Uterus (tissue), 4 donors: ENCODE results near the gene ARHGAP15. TPM values are rescaled to one million over a fixed set of nuclear protein-coding genes. Genes with fewer than 3 reads are reported as not detected.
"Not testable (repeated sequence)": the region's sequence is repeated elsewhere in the genome, so short reads cannot be mapped to it uniquely, and the experiment has no call there.

Experiments
- DNase-seq, 2 donors: peaks; one replicate each; pipeline ENCODE4 v3.0.0-alpha.2; 2019 to 2020
- H3K27ac ChIP-seq, 2 donors: fragments of 200-600 bp; sonication (generic); 1 replicate in 1 of 2; 2 replicates in 1 of 2; pipeline ENCODE4 v1.5.1; 2016 to 2018
- H3K27me3 ChIP-seq, 2 donors: fragments of 200-600 bp; sonication (generic); one replicate each; pipeline ENCODE4 v1.5.1; 2018 to 2019; ENCODE audit warnings: control low read depth in 1 of 2
- H3K36me3 ChIP-seq, 2 donors: fragments of 200-600 bp; sonication (generic); one replicate each; pipeline ENCODE4 v1.5.1; 2019; ENCODE audit warnings: control low read depth in 1 of 2
- H3K4me1 ChIP-seq, 2 donors: fragments of 200-600 bp; sonication (generic); one replicate each; pipeline ENCODE4 v1.5.1; 2018 to 2019; ENCODE audit warnings: control low read depth in 1 of 2
- H3K4me3 ChIP-seq, 2 donors: fragments of 200-600 bp; sonication (generic); 1 replicate in 1 of 2; 2 replicates in 1 of 2; pipeline ENCODE4 v1.5.1; 2018 to 2019; ENCODE audit warnings: mild to moderate bottlenecking in 1 of 2
- H3K9me3 ChIP-seq, 2 donors: fragments of 200-600 bp; sonication (generic); one replicate each; pipeline ENCODE4 v1.5.1; 2019; ENCODE audit warnings: control low read depth in 1 of 2
- CTCF ChIP-seq, 4 experiments: fragments of 200-600 bp in 2 of 4; fragments of 450-650 bp in 2 of 4; sonication (generic) in 2 of 4; IDR thresholded peaks; one replicate each; pipeline ENCODE4 v1.5.1; 2016 to 2019; ENCODE audit warnings: antibody characterized with exemption in 4 of 4, mild to moderate bottlenecking in 2 of 4, moderate library complexity in 1 of 4
- POLR2A ChIP-seq, 2 donors: fragments of 450-650 bp; IDR thresholded peaks; one replicate each; pipeline ENCODE4 v1.6.1; 2016; ENCODE audit warnings: antibody characterized with exemption in 2 of 2, mild to moderate bottlenecking in 1 of 2, moderate library complexity in 1 of 2
- intact Hi-C: fragments of 100-400 bp; cut with DNase I; formaldehyde crosslinking; loops from one replicate; pipeline ENCODE4 v1.15.1; 2023; ENCODE audit warnings: low total_unique reads
- total RNA-seq, 4 donors: library from RNA; depleted of rRNA in 3 of 4; stranded (reverse); fragments of >200 nt in 3 of 4; gene quantifications; one replicate each; pipeline versions ENCODE4 v1.1.0 to v1.2.4, GENCODE V29; 2014 to 2023
- donor health status: DM: yes; HTN: yes; CAD: no.

ARHGAP15 gene
- total RNA-seq, 4 donors from 2014 or later: 0.88 to 28.4 (median 6.6) TPM

- no peak for DNase-seq
- no peaks in the 10 kb centered on the region for H3K27me3 ChIP-seq
- H3K27ac ChIP-seq: no peak overlapping the region
- H3K36me3 ChIP-seq: no peaks in the 10 kb centered on the region
- intact Hi-C loops: no loop called here
- TF ChIP-seq CTCF (IDR thresholded peaks at IDR 0.05) (no peak), POLR2A (IDR thresholded peaks at IDR 0.05) (no peak)
- no peaks in the 10 kb centered on the region for H3K9me3 ChIP-seq
- H3K4me1 ChIP-seq: no peaks in the 10 kb centered on the region
- no peak overlapping the region for H3K4me3 ChIP-seq
Observed at GRCh38 chr2:143087033-143087432, 42.2 kb upstream of the ARHGAP15 start.

DNA sequence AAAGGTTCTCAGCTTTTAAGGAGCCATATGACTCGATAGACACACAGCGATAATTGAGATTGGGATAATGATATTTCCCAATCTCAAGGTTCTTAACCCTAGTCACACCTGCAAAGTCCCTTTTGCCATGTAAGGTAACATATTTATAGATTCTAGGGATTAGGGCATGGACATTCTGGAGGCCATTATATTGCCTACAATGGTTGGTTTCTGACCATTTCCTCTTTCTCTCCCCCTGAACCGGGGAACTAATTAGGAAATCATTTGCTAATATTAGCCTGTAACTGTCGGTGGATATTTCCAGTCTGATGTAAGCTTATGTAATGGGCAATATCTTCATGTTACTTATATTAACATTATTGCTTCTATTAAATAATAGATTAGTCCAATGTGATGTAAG, 40.8 kb upstream of the ARHGAP15 start:
- Histone ChIP-seq H3K36me3 (no peaks in the 10 kb centered on the region), H3K4me3 (no peak overlapping the region), H3K4me1 (no peaks in the 10 kb centered on the region), H3K27ac (no peak overlapping the region), H3K27me3 (no peaks in the 10 kb centered on the region), H3K9me3 (no peaks in the 10 kb centered on the region)
- intact Hi-C loops: no loop called here
- no peak for DNase-seq
- TF ChIP-seq POLR2A (IDR thresholded peaks at IDR 0.05) (no peak), CTCF (IDR thresholded peaks at IDR 0.05) (no peak)

- H3K27ac ChIP-seq, DNase-seq, intact Hi-C loops, H3K4me1 ChIP-seq, H3K27me3 ChIP-seq, H3K9me3 ChIP-seq, H3K36me3 ChIP-seq, H3K4me3 ChIP-seq: not testable (repeated sequence)
Observed at GRCh38 chr2:143089520-143089919, 39.7 kb upstream of the ARHGAP15 start.

- Histone ChIP-seq H3K4me1 (no peaks in the 10 kb centered on the region), H3K27me3 (no peaks in the 10 kb centered on the region), H3K4me3 (no peak overlapping the region), H3K9me3 (no peaks in the 10 kb centered on the region), H3K27ac (no peak overlapping the region), H3K36me3 (no peaks in the 10 kb centered on the region)
- DNase-seq: peak; percentile 36 to 43
- TF ChIP-seq POLR2A (IDR thresholded peaks at IDR 0.05) (no peak), CTCF (IDR thresholded peaks at IDR 0.05) (peak; percentile 39 to 53 (median 50))
- intact Hi-C loops: no loop called here
Observed at GRCh38 chr2:143110758-143111428, 18.3 kb upstream of the ARHGAP15 start.

DNA sequence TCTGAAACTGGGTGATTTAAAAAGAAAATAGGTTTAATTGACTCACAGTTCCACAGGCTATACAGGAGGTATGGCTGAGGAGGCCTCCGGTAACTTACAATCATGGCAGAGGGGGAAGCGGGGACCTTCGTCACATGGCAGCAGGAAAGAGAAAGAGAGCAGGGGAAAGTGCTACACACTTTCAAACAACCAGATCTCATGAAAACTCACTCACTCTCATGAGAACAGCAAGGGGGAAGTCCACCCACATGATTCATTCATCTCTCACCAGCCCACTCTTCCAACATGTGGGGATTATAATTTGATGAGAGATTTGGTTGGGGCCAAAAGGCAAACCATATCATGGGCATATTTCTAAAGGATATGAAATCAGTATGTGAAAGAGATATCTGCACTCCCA, 12.0 kb upstream of the ARHGAP15 start:
- DNase-seq: no peak
- Histone ChIP-seq H3K4me3 (no peak overlapping the region), H3K9me3 (no peaks in the 10 kb centered on the region), H3K4me1 (no peaks in the 10 kb centered on the region), H3K27me3 (no peaks in the 10 kb centered on the region), H3K27ac (no peak overlapping the region), H3K36me3 (no peaks in the 10 kb centered on the region)
- intact Hi-C loops: no loop called here
- TF ChIP-seq CTCF (IDR thresholded peaks at IDR 0.05): no peak
- no peak for TF ChIP-seq POLR2A (IDR thresholded peaks at IDR 0.05)

GRCh38 chr2:143121079-143121478, 8.1 kb upstream of the ARHGAP15 start:
- Histone ChIP-seq H3K4me1 (no peaks in the 10 kb centered on the region), H3K27me3 (no peaks in the 10 kb centered on the region), H3K27ac (no peak overlapping the region), H3K4me3 (no peak overlapping the region), H3K9me3 (no peaks in the 10 kb centered on the region), H3K36me3 (no peaks in the 10 kb centered on the region)
- no peak for TF ChIP-seq POLR2A (IDR thresholded peaks at IDR 0.05)
- no peak for TF ChIP-seq CTCF (IDR thresholded peaks at IDR 0.05)
- intact Hi-C loops: no loop called here
- DNase-seq: no peak
